Measurements from ENCODE around the gene SASH1.

DNA sequence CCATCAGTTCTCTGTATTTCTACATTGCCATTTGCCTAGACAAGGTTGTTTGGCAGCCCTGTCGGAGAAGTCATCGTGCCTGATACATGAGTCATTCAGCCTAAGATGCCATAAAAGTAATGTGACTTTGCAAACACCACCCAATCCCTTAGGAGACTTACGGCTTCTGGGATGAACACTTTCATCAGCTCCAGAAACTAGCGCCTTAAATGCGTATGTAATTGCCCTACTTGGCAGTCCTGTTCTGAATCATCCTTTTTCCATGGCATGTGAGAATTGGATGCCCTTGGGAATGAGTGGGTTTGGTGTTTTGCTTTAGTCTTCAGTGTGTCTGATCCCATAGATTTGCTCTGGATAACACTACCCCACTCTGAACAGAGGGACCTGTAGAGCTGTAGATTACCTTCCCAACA is 158.5 kb downstream of the SASH1 start:
- no peak for TF ChIP-seq EZH2 (IDR thresholded peaks at IDR 0.05; ENCODE audit: borderline replicate concordance, low read length)
- TF ChIP-seq, protein P1, sequence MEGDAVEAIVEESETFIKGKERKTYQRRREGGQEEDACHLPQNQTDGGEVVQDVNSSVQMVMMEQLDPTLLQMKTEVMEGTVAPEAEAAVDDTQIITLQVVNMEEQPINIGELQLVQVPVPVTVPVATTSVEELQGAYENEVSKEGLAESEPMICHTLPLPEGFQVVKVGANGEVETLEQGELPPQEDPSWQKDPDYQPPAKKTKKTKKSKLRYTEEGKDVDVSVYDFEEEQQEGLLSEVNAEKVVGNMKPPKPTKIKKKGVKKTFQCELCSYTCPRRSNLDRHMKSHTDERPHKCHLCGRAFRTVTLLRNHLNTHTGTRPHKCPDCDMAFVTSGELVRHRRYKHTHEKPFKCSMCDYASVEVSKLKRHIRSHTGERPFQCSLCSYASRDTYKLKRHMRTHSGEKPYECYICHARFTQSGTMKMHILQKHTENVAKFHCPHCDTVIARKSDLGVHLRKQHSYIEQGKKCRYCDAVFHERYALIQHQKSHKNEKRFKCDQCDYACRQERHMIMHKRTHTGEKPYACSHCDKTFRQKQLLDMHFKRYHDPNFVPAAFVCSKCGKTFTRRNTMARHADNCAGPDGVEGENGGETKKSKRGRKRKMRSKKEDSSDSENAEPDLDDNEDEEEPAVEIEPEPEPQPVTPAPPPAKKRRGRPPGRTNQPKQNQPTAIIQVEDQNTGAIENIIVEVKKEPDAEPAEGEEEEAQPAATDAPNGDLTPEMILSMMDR (IDR thresholded peaks at IDR 0.05; ENCODE audit: low read length) = no peak
